IMR-90 (cell line): ENCODE results near the gene OR51A2. TPM values are rescaled to one million over a fixed set of nuclear protein-coding genes. Genes with fewer than 3 reads are reported as not detected.

ENCODE experiments used
- ATAC-seq: fragments of 200-7000 bp; cut with Tn5 transposase; 2 replicates; pipeline ENCODE4 v1.9.1; 2020; ENCODE audit warnings: low read depth, mild to moderate bottlenecking, moderate library complexity
- BruUV-seq: library from RNA; stranded (reverse); fragments of 400-500 nt; replicated peaks from 2 replicates; lab custom pipeline; 2021; lab: Mats Ljungman, UMichigan
- CTCF ChIA-PET: fragments of 300-600 bp; formaldehyde crosslinking; extraction: SDS; loops from one replicate; lab custom pipeline; 2021; ENCODE audit warnings: antibody characterized with exemption; lab: Yijun Ruan, JAX
- POLR2A ChIA-PET: fragments of 300-600 bp; sonication (Branson Sonifier 250); formaldehyde crosslinking; loops from one replicate; lab custom pipeline; 2022; ENCODE audit warnings: antibody characterized with exemption; ENCODE audit not compliant: unreplicated experiment; lab: Charles Lee
- DNase-seq: peaks from one replicate; pipeline ENCODE4 v3.0.0; 2013
- H2AFZ ChIP-seq: replicated peaks from 2 replicates; pipeline ENCODE3; 2013; ENCODE audit warnings: low read length, mild to moderate bottlenecking; ENCODE audit not compliant: poor library complexity
- H2AK5ac ChIP-seq: 2 replicates; pipeline ENCODE4 v1.6.1; 2013; ENCODE audit warnings: low read depth, low read length, inconsistent platforms
- H2AK9ac ChIP-seq: replicated peaks from 2 replicates; pipeline ENCODE3; 2013; ENCODE audit warnings: mild to moderate bottlenecking, low read depth, low read length, moderate library complexity; ENCODE audit not compliant: poor library complexity
- H2BK120ac ChIP-seq: 2 replicates; pipeline ENCODE4 v1.6.1; 2013; ENCODE audit warnings: low read depth, low read length, inconsistent platforms
- H2BK15ac ChIP-seq: 3 replicates; pipeline ENCODE4 v1.6.1; 2013; ENCODE audit warnings: low read depth, low read length, inconsistent platforms
- H2BK20ac ChIP-seq: 2 replicates; pipeline ENCODE4 v1.6.1; 2013; ENCODE audit warnings: low read depth, mild to moderate bottlenecking, inconsistent platforms, low read length, moderate library complexity
- H2BK5ac ChIP-seq: 2 replicates; pipeline ENCODE4 v1.6.1; 2013; ENCODE audit warnings: mild to moderate bottlenecking, low read depth, low read length, inconsistent platforms; ENCODE audit not compliant: poor library complexity, severe bottlenecking
- H3K14ac ChIP-seq: replicated peaks from 2 replicates; pipeline ENCODE4 v1.6.1; 2013; ENCODE audit warnings: low read depth, low read length, inconsistent platforms
- H3K18ac ChIP-seq: 2 replicates; pipeline ENCODE4 v1.6.1; 2013; ENCODE audit warnings: low read depth, low read length, control low read depth
- H3K23ac ChIP-seq: 2 replicates; pipeline ENCODE4 v1.6.1; 2013; ENCODE audit warnings: low read depth, low read length, inconsistent platforms
- H3K27ac ChIP-seq: 2 replicates; pipeline ENCODE4 v1.5.1; 2013; ENCODE audit warnings: mild to moderate bottlenecking, control low read depth, low read length; ENCODE audit not compliant: insufficient read depth
- H3K27me3 ChIP-seq: 2 replicates; pipeline ENCODE4 v1.6.1; 2013; ENCODE audit warnings: low read length; ENCODE audit not compliant: control insufficient read depth, insufficient read depth
- H3K36me3 ChIP-seq: 2 replicates; pipeline ENCODE4 v1.6.1; 2013; ENCODE audit warnings: low read length, mixed read lengths; ENCODE audit not compliant: control insufficient read depth, insufficient read depth
- H3K4ac ChIP-seq: 2 replicates; pipeline ENCODE4 v1.6.1; 2013; ENCODE audit warnings: low read depth, low read length, inconsistent platforms
- H3K4me1 ChIP-seq: 2 replicates; pipeline ENCODE4 v1.6.1; 2013; ENCODE audit warnings: low read length, mixed read lengths; ENCODE audit not compliant: control insufficient read depth, insufficient read depth
- H3K4me2 ChIP-seq: 2 replicates; pipeline ENCODE4 v1.6.1; 2013; ENCODE audit warnings: low read depth, mild to moderate bottlenecking, control low read depth, low read length, moderate library complexity
- H3K4me3 ChIP-seq: 2 replicates; pipeline ENCODE4 v1.5.1; 2013; ENCODE audit warnings: low read depth, mild to moderate bottlenecking, control low read depth, low read length, moderate library complexity; ENCODE audit not compliant: insufficient read depth
- H3K56ac ChIP-seq: 2 replicates; pipeline ENCODE4 v1.6.1; 2013; ENCODE audit warnings: low read length, inconsistent platforms; ENCODE audit not compliant: insufficient read depth; ENCODE audit errors: extremely low read depth
- H3K79me1 ChIP-seq, 2 experiments: 2 replicates each; pipeline ENCODE4 v1.6.1; 2013; ENCODE audit warnings: low read length in 2 of 2, inconsistent platforms in 1 of 2, low read depth in 1 of 2
- H3K9ac ChIP-seq: 2 replicates; pipeline ENCODE4 v1.6.1; 2013; ENCODE audit warnings: low read depth, low read length, control low read depth
- H3K9me1 ChIP-seq: 2 replicates; pipeline ENCODE4 v1.6.1; 2013; ENCODE audit warnings: low read length, inconsistent platforms; ENCODE audit not compliant: insufficient read depth
- H3K9me3 ChIP-seq: 2 replicates; pipeline ENCODE4 v1.6.1; 2013; ENCODE audit warnings: low read length; ENCODE audit not compliant: control insufficient read depth, insufficient read depth
- H4K20me1 ChIP-seq: 2 replicates; pipeline ENCODE4 v1.6.1; 2013; ENCODE audit warnings: low read length, inconsistent platforms; ENCODE audit not compliant: insufficient read depth
- H4K5ac ChIP-seq: 2 replicates; pipeline ENCODE4 v1.6.1; 2013; ENCODE audit warnings: mild to moderate bottlenecking, low read depth, low read length, control low read depth
- H4K8ac ChIP-seq, 2 experiments: 2 replicates each; pipeline ENCODE4 v1.6.1; 2013; ENCODE audit warnings: low read depth in 2 of 2, low read length in 2 of 2, control low read depth in 1 of 2, inconsistent platforms in 1 of 2
- H4K91ac ChIP-seq: 2 replicates; pipeline ENCODE4 v1.6.1; 2013; ENCODE audit warnings: low read depth, low read length, inconsistent platforms; ENCODE audit not compliant: insufficient read depth
- CEBPB ChIP-seq: IDR thresholded peaks from 2 replicates; pipeline ENCODE4 v1.6.1; 2012; ENCODE audit warnings: low read depth, low read length, improper control_type of control experiment
- CTCF ChIP-seq: conservative IDR thresholded peaks from 2 replicates; pipeline ENCODE4 v1.5.1; 2012; ENCODE audit warnings: mild to moderate bottlenecking, low read depth, low read length, improper control_type of control experiment
- FOS ChIP-seq: fragments of 150-350 bp; IDR thresholded peaks from 2 replicates; pipeline ENCODE4 v1.6.1; 2016; ENCODE audit warnings: low read depth, low read length
- MAZ ChIP-seq: IDR thresholded peaks from 2 replicates; pipeline ENCODE4 v1.6.1; 2012; ENCODE audit warnings: low read depth, mild to moderate bottlenecking, low read length, improper control_type of control experiment, moderate library complexity, borderline replicate concordance
- MXI1 ChIP-seq: IDR thresholded peaks from 2 replicates; pipeline ENCODE4 v1.6.1; 2012; ENCODE audit warnings: low read depth, mild to moderate bottlenecking, low read length, moderate library complexity, borderline replicate concordance
- NFE2L2 ChIP-seq: fragments of 150-350 bp; IDR thresholded peaks from 2 replicates; pipeline ENCODE4 v1.6.1; 2016; ENCODE audit warnings: low read depth, mild to moderate bottlenecking, low read length
- RAD21 ChIP-seq: IDR thresholded peaks from 2 replicates; pipeline ENCODE4 v1.6.1; 2012; ENCODE audit warnings: low read length, improper control_type of control experiment
- SMC3 ChIP-seq: fragments of 150-350 bp; IDR thresholded peaks from 2 replicates; pipeline ENCODE4 v1.6.1; 2016; ENCODE audit warnings: low read depth, mild to moderate bottlenecking, antibody characterized with exemption, low read length, moderate library complexity
- WGBS, 2 experiments: methylation state at CpG; one replicate each; pipeline versions ENCODE4 v1.1.5 to v1.1.7; 2013; ENCODE audit warnings: missing lambda C conversion rate in 2 of 2; ENCODE audit not compliant: insufficient read length in 1 of 2; ENCODE audit errors: extremely low coverage in 2 of 2; 5-methylcytosine and 5-hydroxymethylcytosine counted together
- dilution Hi-C: fragments of 300-500 bp; cut with HindIII; formaldehyde crosslinking; loops from one replicate; pipeline ENCODE4 v1.14.3; 2018; ENCODE audit warnings: low sequenced_read_pairs; ENCODE audit not compliant: unreplicated experiment
- in situ Hi-C: fragments of 300-500 bp; cut with MboI; formaldehyde crosslinking; loops from 3 replicates; pipeline ENCODE4 v1.14.3; 2019; ENCODE audit warnings: low sequenced_read_pairs, inconsistent platforms, mixed read lengths
- intact Hi-C: fragments of 100-400 bp; cut with micrococcal nuclease; formaldehyde crosslinking; loops from 2 replicates; pipeline ENCODE4 v1.10.0; 2022
- polyA plus RNA-seq, 3 experiments: library from polyadenylated mRNA; depleted of rRNA; stranded (reverse); fragments of >200 nt; gene quantifications; 2 replicates each; pipeline ENCODE4 v1.2.3, GENCODE V29; 2012; ENCODE audit warnings: low replicate concordance in 1 of 3
- total RNA-seq: library from RNA; depleted of rRNA; stranded (reverse); fragments of >200 nt; gene quantifications from 2 replicates; pipeline ENCODE4 v1.2.3, GENCODE V29; 2012

Gene OR51A2
- total and polyA plus RNA-seq, 2 of the 4 experiments (the other 2 are of a cell fraction) = not detected

GRCh38 chr11:5004424-5005274 lies 49.1 kb upstream of the OR51A2 start:
- no peak overlapping the region for H2BK5ac ChIP-seq
- no peak overlapping the region for H3K14ac ChIP-seq
- no peak overlapping the region for H3K23ac ChIP-seq
- no peak overlapping the region for H2BK15ac ChIP-seq
- H4K8ac ChIP-seq = no peak overlapping the region
- no peak overlapping the region for H3K4ac ChIP-seq
- no peak overlapping the region for H3K18ac ChIP-seq
- H3K27ac ChIP-seq = no peak overlapping the region
- H2BK120ac ChIP-seq = no peak overlapping the region
- POLR2A ChIA-PET = no interaction called here
- H4K20me1 ChIP-seq = no peaks in the 10 kb centered on the region
- H4K5ac ChIP-seq = no peak overlapping the region
- no TSS peak for BruUV-seq
- intact Hi-C loops = loop anchor here (1.0 to 10.0 kb wide), 5 partner anchors 180 to 818 kb away; partner anchors contain the start of genes OR51D1, OR51F2 and OR51M1
- ATAC-seq (peak; percentile 73), DNase-seq (peak; percentile 61)
- no peaks in the 10 kb centered on the region for H3K9me1 ChIP-seq
- H2AK9ac ChIP-seq = no peak overlapping the region
- in situ Hi-C loops = no loop called here
- H4K91ac ChIP-seq = no peak overlapping the region
- CTCF ChIA-PET = interaction anchor here (1.0 kb wide), 2 partner anchors 368 to 817 kb away, joined by 3 to 5 read pairs; partner anchors contain the start of gene OR51D1
- H3K4me2 ChIP-seq = no peak overlapping the region
- no peaks in the 10 kb centered on the region for H3K36me3 ChIP-seq
- H3K79me1 ChIP-seq = no peaks in the 10 kb centered on the region
- dilution Hi-C loops = no loop called here
- H3K56ac ChIP-seq = no peak overlapping the region
- H2AFZ ChIP-seq = no peak overlapping the region
- H3K9me3 ChIP-seq = no peaks in the 10 kb centered on the region
- no peak overlapping the region for H3K9ac ChIP-seq
- no peak overlapping the region for H3K4me3 ChIP-seq
- 44% methylated on average over 3 of the region's 6 CpGs; no CpG with 5 or more reads in 1 of the 2 experiments for WGBS, 2 experiments
- H3K27me3 ChIP-seq = no peaks in the 10 kb centered on the region; the same call in 1 of the 2 replicates
- H2BK20ac ChIP-seq = no peak overlapping the region
- TF ChIP-seq MXI1 (no peak), RAD21 (peak; percentile 80), CTCF (peak; percentile 78), FOS (no peak), MAZ (no peak), SMC3 (peak; percentile 84), NFE2L2 (no peak), CEBPB (no peak)
- no peak overlapping the region for H2AK5ac ChIP-seq
- no peaks in the 10 kb centered on the region for H3K4me1 ChIP-seq
